AG04450 (cell line): ENCODE measurements around the gene UPF2. TPM values are rescaled to one million over a fixed set of nuclear protein-coding genes. Genes with fewer than 3 reads are reported as not detected.

Experiments used
- CTCF ChIA-PET: fragments of 300-600, 350-600 bp; formaldehyde crosslinking; extraction: SDS; loops from one replicate; lab custom pipeline; 2022; ENCODE audit warnings: antibody characterized with exemption, inconsistent platforms; lab: Charles Lee
- POLR2A ChIA-PET: fragments of 350-600 bp; formaldehyde crosslinking; extraction: SDS; loops from one replicate; lab custom pipeline; 2021; ENCODE audit warnings: antibody characterized with exemption, inconsistent platforms; lab: Yijun Ruan, JAX
- DNase-seq: peaks from one replicate; pipeline ENCODE4 v3.0.0-alpha.2; 2011; ENCODE audit warnings: low read depth, low spot score
- H3K27ac ChIP-seq: one replicate; pipeline ENCODE4 v1.5.1; 2012; ENCODE audit warnings: low read depth, low read length, control low read depth
- H3K27me3 ChIP-seq: one replicate; pipeline ENCODE4 v1.6.0; 2012; ENCODE audit warnings: low read length; ENCODE audit not compliant: control insufficient read depth, insufficient read depth
- H3K4me3 ChIP-seq: 2 replicates; pipeline ENCODE4 v1.5.1; 2011; ENCODE audit warnings: mild to moderate bottlenecking, low read depth, low read length, control low read depth
- H3K9me3 ChIP-seq: 2 replicates; pipeline ENCODE4 v1.5.1; 2012; ENCODE audit warnings: low read length; ENCODE audit not compliant: control insufficient read depth, insufficient read depth
- polyA plus RNA-seq: library from polyadenylated mRNA; depleted of rRNA; stranded (reverse); fragments of >200 nt; gene quantifications from 2 replicates; pipeline ENCODE4 v1.2.3, GENCODE V29; 2011
- TF ChIP-seq, protein P1 (sequence below): IDR thresholded peaks from 2 replicates; pipeline ENCODE4 v1.5.1; 2011; ENCODE audit warnings: low read depth, low read length, control low read depth, inconsistent platforms

The UPF2 gene
- polyA plus RNA-seq, 1 experiment = 18.4 TPM

DNA sequence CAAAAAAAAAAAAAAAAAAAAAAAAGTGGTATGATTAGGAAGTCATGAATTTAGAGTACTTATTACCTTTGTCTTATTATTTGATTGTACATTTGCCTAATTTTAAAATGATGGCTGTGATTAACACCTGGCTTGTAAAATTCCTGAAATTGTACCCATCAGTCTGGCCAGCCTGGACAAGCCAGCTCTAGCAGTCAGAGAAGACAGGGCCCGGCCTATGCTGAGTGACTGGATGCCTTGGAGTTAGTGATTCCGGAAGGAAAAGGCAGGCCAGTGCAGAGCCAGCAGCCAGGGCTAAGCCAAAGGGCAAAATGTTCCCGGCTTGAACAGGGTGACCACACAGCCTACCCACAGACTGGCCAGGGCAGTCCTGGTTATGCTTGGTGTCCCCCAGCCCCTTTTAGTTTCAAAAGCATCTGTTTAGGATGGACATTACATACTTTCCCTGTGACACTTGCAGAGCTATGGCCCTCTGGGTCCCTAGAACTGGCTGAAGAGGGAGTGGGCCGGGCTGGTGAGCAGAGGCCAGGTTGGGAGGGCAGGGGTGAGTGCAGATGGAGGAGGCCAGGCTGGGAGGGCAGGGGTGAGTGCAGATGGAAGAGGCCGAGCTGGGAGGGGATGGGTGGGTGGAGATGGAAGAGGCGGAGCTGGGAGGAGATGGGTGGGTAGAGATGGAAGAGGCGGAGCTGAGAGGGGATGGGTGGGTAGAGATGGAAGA, 157.7 kb downstream of the UPF2 start:
- no peak overlapping the region for H3K27ac ChIP-seq
- ChIA-PET POLR2A (no interaction called here), CTCF (no interaction called here)
- TF ChIP-seq, protein P1, sequence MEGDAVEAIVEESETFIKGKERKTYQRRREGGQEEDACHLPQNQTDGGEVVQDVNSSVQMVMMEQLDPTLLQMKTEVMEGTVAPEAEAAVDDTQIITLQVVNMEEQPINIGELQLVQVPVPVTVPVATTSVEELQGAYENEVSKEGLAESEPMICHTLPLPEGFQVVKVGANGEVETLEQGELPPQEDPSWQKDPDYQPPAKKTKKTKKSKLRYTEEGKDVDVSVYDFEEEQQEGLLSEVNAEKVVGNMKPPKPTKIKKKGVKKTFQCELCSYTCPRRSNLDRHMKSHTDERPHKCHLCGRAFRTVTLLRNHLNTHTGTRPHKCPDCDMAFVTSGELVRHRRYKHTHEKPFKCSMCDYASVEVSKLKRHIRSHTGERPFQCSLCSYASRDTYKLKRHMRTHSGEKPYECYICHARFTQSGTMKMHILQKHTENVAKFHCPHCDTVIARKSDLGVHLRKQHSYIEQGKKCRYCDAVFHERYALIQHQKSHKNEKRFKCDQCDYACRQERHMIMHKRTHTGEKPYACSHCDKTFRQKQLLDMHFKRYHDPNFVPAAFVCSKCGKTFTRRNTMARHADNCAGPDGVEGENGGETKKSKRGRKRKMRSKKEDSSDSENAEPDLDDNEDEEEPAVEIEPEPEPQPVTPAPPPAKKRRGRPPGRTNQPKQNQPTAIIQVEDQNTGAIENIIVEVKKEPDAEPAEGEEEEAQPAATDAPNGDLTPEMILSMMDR = no peak
- no peaks in the 10 kb centered on the region for H3K27me3 ChIP-seq
- no peak overlapping the region for H3K4me3 ChIP-seq
- no peak for DNase-seq
- peaks cover 8% of the 10 kb centered on the region; the same call in 1 of the 2 replicates for H3K9me3 ChIP-seq

DNA sequence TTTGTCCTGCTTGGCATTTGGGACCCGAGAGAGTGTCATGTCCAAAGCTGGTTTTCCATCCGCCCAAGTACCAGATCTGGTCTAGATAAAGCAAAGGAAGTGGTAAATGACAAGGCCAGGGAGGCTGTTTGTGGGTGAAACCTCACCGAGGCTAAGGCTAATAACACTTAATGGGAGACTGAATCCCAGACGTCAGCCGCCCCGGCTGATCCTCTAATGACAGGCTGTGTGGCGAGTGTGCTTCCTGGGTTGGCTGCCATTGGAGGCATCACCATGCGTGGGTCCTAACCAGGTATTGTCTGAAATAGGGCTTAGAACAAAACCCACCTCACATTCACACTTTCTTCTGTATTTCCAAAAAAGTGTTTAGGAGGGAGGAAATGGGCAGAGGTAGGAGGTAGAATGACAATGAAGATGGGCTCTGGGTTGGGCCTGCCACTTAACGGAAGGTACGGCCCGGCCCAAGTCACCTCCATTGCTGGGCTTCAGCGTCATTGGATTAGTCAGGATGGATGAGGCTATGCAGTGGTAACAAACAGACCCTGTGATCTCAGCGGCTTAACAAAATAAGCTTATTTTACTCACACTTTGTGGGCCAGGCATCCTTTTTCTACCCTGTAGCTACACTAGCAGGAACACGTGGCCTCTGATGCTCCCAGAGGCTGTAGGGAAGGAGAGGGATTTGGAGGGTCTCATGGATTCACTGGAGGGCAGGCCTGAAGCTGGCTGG, 159.8 kb downstream of the UPF2 start:
- Histone ChIP-seq H3K4me3 (no peak overlapping the region), H3K27me3 (no peaks in the 10 kb centered on the region), H3K27ac (no peak overlapping the region), H3K9me3 (peaks cover 8% of the 10 kb centered on the region; the same call in 1 of the 2 replicates)
- ChIA-PET CTCF (no interaction called here), POLR2A (no interaction called here)
- no peak for DNase-seq
- TF ChIP-seq, protein P1 = no peak

DNA sequence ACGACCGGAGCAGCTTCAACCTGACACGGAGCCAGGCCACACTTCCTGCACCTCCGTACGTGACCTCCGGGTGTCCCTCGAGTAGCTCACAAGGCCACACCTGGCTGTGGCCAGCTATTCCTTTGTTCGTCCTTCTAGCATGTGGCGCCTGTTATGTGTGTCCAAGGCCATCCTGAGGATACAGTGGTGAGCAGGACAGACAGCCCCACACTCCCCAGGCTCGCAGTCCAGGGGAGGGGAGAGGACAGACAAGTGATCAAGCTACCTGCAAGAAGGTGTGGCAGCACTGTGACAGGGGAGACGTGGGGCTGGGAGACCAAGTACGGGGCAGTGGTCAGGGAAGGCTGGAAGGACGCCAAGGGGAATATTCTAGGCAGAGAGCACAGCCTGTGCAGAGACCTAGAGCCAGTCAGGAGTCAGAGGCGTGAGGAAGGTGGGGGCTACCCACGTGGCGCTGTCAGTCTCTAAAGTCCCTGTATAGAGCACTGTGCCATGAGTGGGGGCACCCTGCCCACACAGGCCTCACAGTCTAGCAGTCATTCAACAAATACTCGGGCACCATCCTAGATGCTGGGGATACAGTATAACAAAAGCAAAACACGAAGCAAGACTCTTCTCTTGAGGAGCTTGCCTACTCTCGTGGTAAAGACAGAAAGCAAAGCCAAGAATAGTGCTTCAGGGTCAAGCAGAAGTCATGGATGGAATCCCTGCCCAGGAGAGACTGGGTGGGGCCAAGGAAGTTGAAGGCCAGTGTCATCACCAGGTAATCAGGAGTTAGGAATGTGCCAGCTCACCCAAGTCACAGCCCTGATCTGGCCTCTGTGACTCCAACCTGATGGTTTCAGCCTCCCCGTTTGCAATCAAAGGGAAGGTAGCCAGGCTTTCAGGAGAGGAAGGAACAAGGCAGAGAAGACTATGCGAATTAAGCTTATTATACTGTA, 160.9 kb downstream of the UPF2 start:
- Histone ChIP-seq H3K27ac (no peak overlapping the region), H3K27me3 (no peaks in the 10 kb centered on the region), H3K9me3 (peaks cover 5% of the 10 kb centered on the region; the same call in 1 of the 2 replicates), H3K4me3 (no peak overlapping the region)
- TF ChIP-seq, protein P1 = no peak
- no peak for DNase-seq
- POLR2A ChIA-PET = no interaction called here
- CTCF ChIA-PET = interaction anchor here (1.5 kb wide), 1 partner anchor 62 kb away, joined by 3 read pairs; no protein-coding TSS in a partner anchor

DNA sequence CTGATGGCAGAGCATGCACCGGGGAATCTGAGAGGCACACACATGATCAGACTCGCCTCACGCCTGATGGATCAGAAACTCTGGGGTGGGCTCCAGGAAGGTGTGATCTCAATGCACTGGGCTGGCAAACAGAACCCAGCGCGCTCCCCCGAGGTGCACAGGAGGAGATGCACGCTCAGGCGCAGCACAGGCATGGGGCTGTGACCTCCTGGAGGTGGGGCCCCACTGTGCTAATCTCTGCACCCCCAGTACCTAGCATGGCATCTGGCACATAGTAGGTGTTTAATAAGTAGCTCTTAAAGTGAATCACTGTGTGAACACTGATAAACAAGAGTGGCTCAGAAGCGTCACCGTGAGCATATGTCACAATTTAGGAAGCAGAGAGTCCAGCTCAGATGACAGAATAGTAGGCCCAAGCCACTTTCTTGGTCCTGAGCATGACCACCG, 161.6 kb downstream of the UPF2 start:
- no peak for DNase-seq
- Histone ChIP-seq H3K27ac (no peak overlapping the region), H3K4me3 (no peak overlapping the region), H3K9me3 (peaks cover 5% of the 10 kb centered on the region; the same call in 1 of the 2 replicates), H3K27me3 (no peaks in the 10 kb centered on the region)
- POLR2A ChIA-PET = no interaction called here
- CTCF ChIA-PET = interaction anchor here (1.5 kb wide), 1 partner anchor 61 kb away, joined by 3 read pairs; no protein-coding TSS in a partner anchor
- TF ChIP-seq, protein P1 = no peak
